ENCODE measurements around the gene EIF4H.
"Not testable (repeated sequence)": the region's sequence is repeated elsewhere in the genome, so short reads cannot be mapped to it uniquely, and the experiment has no call there.

Gene EIF4H

DNA sequence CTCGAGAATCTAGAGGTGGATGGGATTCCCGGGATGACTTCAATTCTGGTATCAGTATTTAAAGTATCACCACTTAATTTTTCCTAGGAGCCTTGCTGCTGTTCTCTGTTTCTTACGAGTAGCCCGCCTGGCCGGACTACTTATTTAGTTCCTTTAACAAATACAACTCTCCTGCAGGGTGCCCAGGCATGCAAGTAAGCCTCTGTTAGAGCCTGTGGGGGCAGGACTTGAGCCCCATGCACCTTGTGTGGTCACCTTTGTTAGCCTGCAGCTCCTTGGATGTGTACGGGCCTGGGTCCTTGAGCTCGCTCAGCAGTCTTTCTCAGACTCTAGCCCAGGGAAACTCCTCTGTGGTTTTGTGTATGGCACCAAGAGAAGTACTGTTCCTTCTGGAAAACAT lies 16.1 kb downstream of the EIF4H start:
- Histone ChIP-seq H3K4me1 (ENCODE audit: control insufficient read depth, insufficient read depth, low read length) (peaks cover 31% of the 10 kb centered on the region), H3K9me3 (ENCODE audit: control insufficient read depth, low read length) (no peaks in the 10 kb centered on the region), H3K27me3 (replicated peaks; ENCODE audit: control insufficient read depth, insufficient read depth, low read length) (no peaks in the 10 kb centered on the region), H3K36me3 (ENCODE audit: control insufficient read depth, insufficient read depth, low read length, severe bottlenecking) (peaks cover 80% of the 10 kb centered on the region), H3K4me3 (ENCODE audit: low read length) (no peak overlapping the region), H3K9ac (ENCODE audit: low read length) (no peak overlapping the region)
- no peak for DNase-seq (ENCODE audit: low read depth)

DNA sequence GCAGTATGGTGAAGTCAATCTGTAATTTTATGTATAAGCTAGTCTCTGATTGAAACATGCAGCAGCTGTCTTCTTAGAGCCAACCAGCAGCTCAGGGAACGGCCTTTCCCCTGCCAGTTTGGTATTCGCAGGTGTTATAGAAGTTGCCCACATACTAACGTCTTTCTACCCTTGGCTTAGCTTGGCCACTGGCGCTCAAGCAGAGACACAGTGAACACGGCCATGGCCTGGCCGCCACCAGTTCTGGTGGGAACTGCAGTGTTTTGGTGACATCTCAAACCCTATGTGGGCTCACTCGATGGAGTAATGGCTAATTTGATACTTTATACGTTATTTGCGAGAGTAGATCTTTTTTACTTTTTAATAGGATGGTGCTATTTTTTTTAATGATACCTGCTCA lies 17.1 kb downstream of the EIF4H start:
- H3K9ac ChIP-seq (ENCODE audit: low read length) = no peak overlapping the region
- H3K4me3 ChIP-seq (ENCODE audit: low read length) = no peak overlapping the region
- H3K9me3 ChIP-seq (ENCODE audit: control insufficient read depth, low read length) = no peaks in the 10 kb centered on the region
- DNase-seq (ENCODE audit: low read depth) = no peak
- no peaks in the 10 kb centered on the region for H3K27me3 ChIP-seq (replicated peaks; ENCODE audit: control insufficient read depth, insufficient read depth, low read length)
- peaks cover 88% of the 10 kb centered on the region for H3K36me3 ChIP-seq (ENCODE audit: control insufficient read depth, insufficient read depth, low read length, severe bottlenecking)
- peaks cover 21% of the 10 kb centered on the region for H3K4me1 ChIP-seq (ENCODE audit: control insufficient read depth, insufficient read depth, low read length)

DNA sequence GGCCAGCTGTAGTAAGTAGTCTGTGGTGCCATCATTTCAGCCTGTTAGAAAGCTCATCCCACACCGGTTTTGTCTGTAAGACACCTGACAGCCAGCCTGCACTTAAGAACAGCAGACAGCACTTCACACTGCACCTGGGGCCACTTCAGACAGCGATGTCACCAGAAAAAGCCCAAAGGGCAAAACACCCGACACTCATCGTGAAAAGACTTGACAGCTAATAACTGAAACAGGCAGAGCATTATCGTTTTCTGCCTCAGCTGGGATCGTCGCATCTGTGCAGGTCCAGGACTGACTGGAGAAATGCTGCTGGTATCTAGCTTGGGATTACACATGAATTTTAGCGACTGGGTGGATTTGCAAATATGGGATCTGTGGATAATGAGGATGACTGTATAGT lies 18.9 kb downstream of the EIF4H start:
- no peak for DNase-seq (ENCODE audit: low read depth)
- no peaks in the 10 kb centered on the region for H3K9me3 ChIP-seq (ENCODE audit: control insufficient read depth, low read length)
- H3K36me3 ChIP-seq (ENCODE audit: control insufficient read depth, insufficient read depth, low read length, severe bottlenecking) = peaks cover 92% of the 10 kb centered on the region

GRCh38 chr7:74193913-74194312 lies 19.8 kb downstream of the EIF4H start:
- no peaks in the 10 kb centered on the region for H3K9me3 ChIP-seq (ENCODE audit: control insufficient read depth, low read length)
- DNase-seq (ENCODE audit: low read depth) = no peak
- peaks cover under 1% of the 10 kb centered on the region for H3K4me1 ChIP-seq (ENCODE audit: control insufficient read depth, insufficient read depth, low read length)
- H3K27me3 ChIP-seq (replicated peaks; ENCODE audit: control insufficient read depth, insufficient read depth, low read length) = no peaks in the 10 kb centered on the region
- no peak overlapping the region for H3K9ac ChIP-seq (ENCODE audit: low read length)
- H3K4me3 ChIP-seq (ENCODE audit: low read length) = no peak overlapping the region
- peaks cover 84% of the 10 kb centered on the region for H3K36me3 ChIP-seq (ENCODE audit: control insufficient read depth, insufficient read depth, low read length, severe bottlenecking)

More for the DNA sequence above, 18.9 kb downstream of the EIF4H start:
- H3K4me3 ChIP-seq (ENCODE audit: low read length) = no peak overlapping the region
- no peak overlapping the region for H3K9ac ChIP-seq (ENCODE audit: low read length)
- H3K4me1 ChIP-seq (ENCODE audit: control insufficient read depth, insufficient read depth, low read length) = peaks cover 9% of the 10 kb centered on the region
- H3K27me3 ChIP-seq (replicated peaks; ENCODE audit: control insufficient read depth, insufficient read depth, low read length) = no peaks in the 10 kb centered on the region

DNA sequence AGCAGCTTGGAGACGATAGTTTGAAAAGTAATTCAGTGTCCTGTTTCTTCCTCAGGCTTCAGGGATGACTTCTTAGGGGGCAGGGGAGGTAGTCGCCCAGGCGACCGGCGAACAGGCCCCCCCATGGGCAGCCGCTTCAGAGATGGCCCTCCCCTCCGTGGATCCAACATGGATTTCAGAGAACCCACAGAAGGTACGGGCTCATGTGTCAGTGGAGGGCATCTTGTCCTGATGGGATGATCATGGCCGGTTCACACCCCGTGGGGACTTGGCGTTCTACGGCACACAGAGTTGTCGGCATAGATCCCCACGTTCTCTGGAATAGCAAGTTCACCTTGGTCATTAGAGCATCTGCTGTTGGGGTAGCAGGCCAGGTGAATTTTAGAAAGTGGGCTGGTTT lies 20.5 kb downstream of the EIF4H start:
- H3K9ac ChIP-seq (ENCODE audit: low read length) = no peak overlapping the region
- DNase-seq (ENCODE audit: low read depth) = no peak
- H3K4me1 ChIP-seq (ENCODE audit: control insufficient read depth, insufficient read depth, low read length) = no peaks in the 10 kb centered on the region
- no peaks in the 10 kb centered on the region for H3K27me3 ChIP-seq (replicated peaks; ENCODE audit: control insufficient read depth, insufficient read depth, low read length)
- H3K36me3 ChIP-seq (ENCODE audit: control insufficient read depth, insufficient read depth, low read length, severe bottlenecking) = peaks cover 76% of the 10 kb centered on the region
- H3K9me3 ChIP-seq (ENCODE audit: control insufficient read depth, low read length) = no peaks in the 10 kb centered on the region
- no peak overlapping the region for H3K4me3 ChIP-seq (ENCODE audit: low read length)

DNA sequence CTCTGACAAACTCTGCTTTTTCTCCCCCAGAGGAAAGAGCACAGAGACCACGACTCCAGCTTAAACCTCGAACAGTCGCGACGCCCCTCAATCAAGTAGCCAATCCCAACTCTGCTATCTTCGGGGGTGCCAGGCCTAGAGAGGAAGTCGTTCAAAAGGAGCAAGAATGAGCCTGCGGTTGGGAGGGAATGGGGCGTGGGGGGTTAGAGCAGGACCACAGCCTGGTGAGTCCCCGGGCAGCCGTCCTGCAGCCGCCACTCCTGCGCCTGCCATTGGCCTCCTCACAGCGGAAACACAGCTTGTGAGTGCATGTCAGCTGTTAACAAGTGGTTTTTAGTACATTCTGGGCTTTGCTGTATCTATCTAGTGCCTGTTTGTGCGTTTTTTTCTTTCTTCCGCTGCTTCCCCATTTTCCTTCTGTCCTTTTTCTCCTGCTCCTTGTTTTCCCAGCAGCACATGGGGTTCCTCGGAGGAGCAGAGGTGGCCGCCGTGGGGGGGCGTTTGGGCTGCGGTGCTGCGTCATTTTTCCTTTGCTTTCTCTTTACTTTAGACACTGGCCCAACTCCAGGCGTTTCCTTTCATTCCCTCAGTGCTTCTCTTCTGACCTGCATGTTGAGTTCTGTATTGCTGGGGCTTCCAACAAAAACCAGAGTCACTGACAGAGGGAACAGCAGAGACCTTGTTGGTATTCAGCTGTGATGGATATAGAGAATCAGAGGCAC lies 21.1 kb downstream of the EIF4H start:
- not testable (repeated sequence) for H3K4me1 ChIP-seq (ENCODE audit: control insufficient read depth, insufficient read depth, low read length); H3K9ac ChIP-seq (ENCODE audit: low read length); DNase-seq (ENCODE audit: low read depth); H3K9me3 ChIP-seq (ENCODE audit: control insufficient read depth, low read length); H3K27me3 ChIP-seq (replicated peaks; ENCODE audit: control insufficient read depth, insufficient read depth, low read length); H3K4me3 ChIP-seq (ENCODE audit: low read length)
- peaks cover 70% of the 10 kb centered on the region for H3K36me3 ChIP-seq (ENCODE audit: control insufficient read depth, insufficient read depth, low read length, severe bottlenecking)

DNA sequence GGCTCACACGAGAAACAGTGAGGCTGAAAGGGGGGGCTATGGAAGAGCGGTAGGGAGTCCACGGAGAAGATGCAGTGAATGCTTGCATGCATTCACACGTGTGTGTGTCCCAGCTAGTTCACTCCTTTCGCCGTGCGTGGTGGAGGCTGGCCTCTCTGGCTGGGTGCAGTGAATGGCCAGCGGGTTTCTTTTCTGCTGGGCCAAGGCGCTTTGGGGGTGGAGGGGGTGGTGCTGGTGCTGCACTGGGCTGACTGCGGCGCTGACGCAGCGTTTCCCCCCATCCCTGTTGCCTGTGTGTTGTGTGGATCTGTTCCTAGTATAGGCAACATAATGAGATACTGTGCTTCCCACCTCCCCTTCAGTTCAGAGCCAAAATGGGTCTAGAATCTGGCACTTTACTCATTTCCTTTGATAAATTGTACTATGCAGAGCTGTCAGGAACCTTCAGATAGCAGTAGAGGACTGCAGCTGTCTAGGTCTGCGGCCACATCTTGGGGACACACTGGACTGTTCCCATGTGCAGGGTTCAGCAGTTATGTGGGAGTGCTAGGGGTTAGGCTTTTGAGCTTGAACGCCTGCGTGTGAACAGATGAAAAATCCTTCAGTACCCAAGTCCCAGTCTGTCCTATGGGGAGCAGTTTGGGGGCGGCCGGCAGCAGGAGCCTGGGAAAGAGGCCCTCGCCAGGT lies 22.0 kb downstream of the EIF4H start:
- H3K36me3 ChIP-seq (ENCODE audit: control insufficient read depth, insufficient read depth, low read length, severe bottlenecking) = peaks cover 62% of the 10 kb centered on the region
- H3K9ac ChIP-seq (ENCODE audit: low read length); H3K9me3 ChIP-seq (ENCODE audit: control insufficient read depth, low read length); DNase-seq (ENCODE audit: low read depth); H3K4me3 ChIP-seq (ENCODE audit: low read length); H3K4me1 ChIP-seq (ENCODE audit: control insufficient read depth, insufficient read depth, low read length); H3K27me3 ChIP-seq (replicated peaks; ENCODE audit: control insufficient read depth, insufficient read depth, low read length): not testable (repeated sequence)

DNA sequence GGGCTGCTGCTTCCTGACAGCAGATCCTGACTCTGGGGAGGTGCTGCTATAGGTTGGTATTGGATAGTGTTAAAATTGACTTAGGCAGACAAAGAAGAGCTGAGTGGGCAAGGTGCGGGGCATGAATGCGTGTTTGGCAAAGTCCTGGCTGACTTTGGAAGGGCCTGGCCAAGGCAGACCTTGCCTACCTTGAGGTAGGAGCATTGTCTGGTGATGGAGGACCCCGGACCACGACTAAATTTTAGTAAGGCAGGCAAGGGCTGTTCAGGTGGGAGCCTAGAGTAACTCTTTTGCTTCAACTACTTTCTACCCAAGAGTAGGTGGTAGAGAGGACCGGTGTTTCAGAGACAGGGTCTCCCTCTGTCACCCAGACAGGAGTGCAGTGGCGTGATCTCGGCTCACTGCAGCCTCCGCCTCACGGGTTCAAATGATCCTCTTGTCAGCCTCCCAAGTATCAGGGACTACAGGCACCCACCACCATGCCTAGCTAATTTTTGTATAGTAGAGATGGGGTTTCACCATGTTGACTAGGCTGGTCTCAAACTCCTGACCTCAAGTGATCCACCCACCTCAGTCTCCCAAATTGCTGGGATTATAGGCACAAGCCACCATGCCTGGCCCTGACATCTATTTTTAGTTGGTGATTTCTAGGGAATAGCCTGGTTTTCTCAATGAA lies 23.4 kb downstream of the EIF4H start:
- no peak for DNase-seq (ENCODE audit: low read depth)
- Histone ChIP-seq H3K4me3 (ENCODE audit: low read length) (no peak overlapping the region), H3K9ac (ENCODE audit: low read length) (no peak overlapping the region), H3K27me3 (replicated peaks; ENCODE audit: control insufficient read depth, insufficient read depth, low read length) (no peaks in the 10 kb centered on the region), H3K4me1 (ENCODE audit: control insufficient read depth, insufficient read depth, low read length) (no peaks in the 10 kb centered on the region), H3K9me3 (ENCODE audit: control insufficient read depth, low read length) (no peaks in the 10 kb centered on the region), H3K36me3 (ENCODE audit: control insufficient read depth, insufficient read depth, low read length, severe bottlenecking) (peaks cover 48% of the 10 kb centered on the region)

DNA sequence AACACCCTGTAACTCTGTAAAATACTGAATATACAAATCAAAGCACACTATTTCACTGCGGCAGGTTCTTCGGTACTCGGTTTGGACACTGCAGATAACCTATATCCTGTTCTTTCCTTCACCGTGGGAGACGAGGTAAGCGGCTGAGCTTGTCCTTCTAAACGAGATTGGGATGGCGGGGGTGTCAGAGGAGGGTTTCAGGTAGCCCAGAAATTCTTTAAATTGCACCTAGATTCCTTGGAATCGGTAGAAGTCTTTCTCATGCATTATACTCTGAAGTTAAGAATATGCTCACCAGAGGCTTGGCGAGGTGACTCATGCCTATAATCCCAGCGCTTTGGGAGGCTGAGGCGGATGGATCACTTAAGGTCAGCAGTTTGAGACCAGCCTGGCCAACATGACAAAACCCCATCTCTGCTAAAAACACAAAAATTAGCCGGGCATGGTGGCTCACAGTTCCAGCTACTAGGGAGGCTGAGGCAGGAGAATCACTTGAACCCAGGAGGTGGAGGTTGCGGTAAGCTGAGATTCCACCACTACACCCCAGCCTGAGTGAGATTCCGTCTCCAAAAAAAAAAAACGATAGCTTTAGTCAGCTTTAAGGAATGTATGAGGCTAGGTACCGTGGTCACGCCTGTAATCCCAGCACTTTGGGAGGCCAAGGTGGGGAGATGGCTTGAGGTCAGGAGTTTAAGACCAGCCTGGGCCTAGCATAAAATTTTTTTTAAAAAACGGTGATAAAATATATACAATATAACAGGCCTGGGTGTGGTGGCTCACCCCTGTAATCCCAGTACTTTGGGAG lies 25.6 kb downstream of the EIF4H start:
- Histone ChIP-seq H3K36me3 (ENCODE audit: control insufficient read depth, insufficient read depth, low read length, severe bottlenecking) (peaks cover 26% of the 10 kb centered on the region), H3K4me1 (ENCODE audit: control insufficient read depth, insufficient read depth, low read length) (no peaks in the 10 kb centered on the region), H3K9ac (ENCODE audit: low read length) (no peak overlapping the region), H3K9me3 (ENCODE audit: control insufficient read depth, low read length) (no peaks in the 10 kb centered on the region), H3K27me3 (replicated peaks; ENCODE audit: control insufficient read depth, insufficient read depth, low read length) (no peaks in the 10 kb centered on the region), H3K4me3 (ENCODE audit: low read length) (no peak overlapping the region)
- DNase-seq (ENCODE audit: low read depth) = no peak

DNA sequence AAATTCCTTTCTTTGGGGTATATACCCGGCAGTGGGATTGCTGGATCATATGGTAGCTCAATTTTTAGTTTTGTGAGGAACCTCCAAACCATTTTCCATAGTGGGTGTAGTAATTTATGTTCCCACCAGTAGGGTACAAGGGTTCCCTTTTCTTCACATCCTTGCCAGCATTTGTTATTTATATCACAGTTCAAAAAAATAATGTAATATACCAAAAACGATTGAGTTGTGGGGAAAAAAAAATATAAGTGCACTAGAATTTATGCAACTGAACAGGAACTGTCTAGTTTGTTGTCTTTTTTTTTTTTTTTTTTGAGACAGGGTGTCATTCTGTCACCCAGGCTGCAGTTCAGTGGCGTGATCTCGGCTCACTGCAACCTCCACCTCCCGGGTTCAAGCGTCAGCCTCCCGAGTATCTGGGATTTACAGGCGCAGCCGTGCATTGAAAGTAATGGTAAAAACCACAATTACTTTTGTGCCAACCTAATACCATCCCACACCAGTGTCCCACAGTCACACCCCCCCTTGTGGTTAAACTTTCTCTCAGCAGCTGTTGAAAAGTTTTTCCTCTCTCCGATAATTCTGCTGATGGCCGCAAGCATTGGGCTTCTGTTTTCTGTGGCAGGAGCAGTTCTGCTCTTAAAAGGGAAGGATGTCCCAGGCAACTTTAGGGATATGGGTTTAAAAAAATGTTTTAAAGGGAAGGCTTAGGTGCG lies 28.8 kb downstream of the EIF4H start:
- no peaks in the 10 kb centered on the region for H3K9me3 ChIP-seq (ENCODE audit: control insufficient read depth, low read length)
- peaks cover 1% of the 10 kb centered on the region for H3K36me3 ChIP-seq (ENCODE audit: control insufficient read depth, insufficient read depth, low read length, severe bottlenecking)
- DNase-seq (ENCODE audit: low read depth) = peak; percentile 58
- H3K9ac ChIP-seq (ENCODE audit: low read length) = no peak overlapping the region
- no peak overlapping the region for H3K4me3 ChIP-seq (ENCODE audit: low read length)
- H3K27me3 ChIP-seq (replicated peaks; ENCODE audit: control insufficient read depth, insufficient read depth, low read length) = no peaks in the 10 kb centered on the region
- no peaks in the 10 kb centered on the region for H3K4me1 ChIP-seq (ENCODE audit: control insufficient read depth, insufficient read depth, low read length)

Data from adipocyte (in vitro differentiated cells).